IgD-negative memory B cell (primary cell): ENCODE measurements around the gene RNF40. TPM values are rescaled to one million over a fixed set of nuclear protein-coding genes. Genes with fewer than 3 reads are reported as not detected.

ENCODE experiments used
- H3K27ac Mint-ChIP-seq, 3 donors: one replicate each; pipeline ENCODE4 v1.8.0; 2020 to 2022; ENCODE audit warnings: mild to moderate bottlenecking in 3 of 3, mixed read lengths in 3 of 3, moderate library complexity in 1 of 3
- H3K27me3 Mint-ChIP-seq: one replicate; pipeline ENCODE4 v1.8.0; 2021; ENCODE audit warnings: mixed read lengths
- H3K36me3 Mint-ChIP-seq: one replicate; pipeline ENCODE4 v1.8.0; 2020; ENCODE audit warnings: mild to moderate bottlenecking, mixed read lengths
- H3K4me1 Mint-ChIP-seq, 3 donors: one replicate each; pipeline ENCODE4 v1.8.0; 2020 to 2022; ENCODE audit warnings: mixed read lengths in 3 of 3, mild to moderate bottlenecking in 1 of 3
- H3K4me3 Mint-ChIP-seq, 4 donors: one replicate each; pipeline ENCODE4 v1.8.0; 2020 to 2022; ENCODE audit warnings: mild to moderate bottlenecking in 4 of 4, mixed read lengths in 4 of 4, moderate library complexity in 3 of 4
- H3K9me3 Mint-ChIP-seq, 3 donors: one replicate each; pipeline ENCODE4 v1.8.0; 2020 to 2021; ENCODE audit warnings: mixed read lengths in 3 of 3, mild to moderate bottlenecking in 1 of 3
- polyA plus RNA-seq: library from polyadenylated mRNA; unstranded; fragments of 300-500 nt; fragmentation: Illumina TruSeq; gene quantifications from one replicate; pipeline ENCODE4 v1.2.3, GENCODE V29; 2021

The RNF40 gene
- polyA plus RNA-seq, 1 donor from 2014 or later: 56.0 TPM

DNA sequence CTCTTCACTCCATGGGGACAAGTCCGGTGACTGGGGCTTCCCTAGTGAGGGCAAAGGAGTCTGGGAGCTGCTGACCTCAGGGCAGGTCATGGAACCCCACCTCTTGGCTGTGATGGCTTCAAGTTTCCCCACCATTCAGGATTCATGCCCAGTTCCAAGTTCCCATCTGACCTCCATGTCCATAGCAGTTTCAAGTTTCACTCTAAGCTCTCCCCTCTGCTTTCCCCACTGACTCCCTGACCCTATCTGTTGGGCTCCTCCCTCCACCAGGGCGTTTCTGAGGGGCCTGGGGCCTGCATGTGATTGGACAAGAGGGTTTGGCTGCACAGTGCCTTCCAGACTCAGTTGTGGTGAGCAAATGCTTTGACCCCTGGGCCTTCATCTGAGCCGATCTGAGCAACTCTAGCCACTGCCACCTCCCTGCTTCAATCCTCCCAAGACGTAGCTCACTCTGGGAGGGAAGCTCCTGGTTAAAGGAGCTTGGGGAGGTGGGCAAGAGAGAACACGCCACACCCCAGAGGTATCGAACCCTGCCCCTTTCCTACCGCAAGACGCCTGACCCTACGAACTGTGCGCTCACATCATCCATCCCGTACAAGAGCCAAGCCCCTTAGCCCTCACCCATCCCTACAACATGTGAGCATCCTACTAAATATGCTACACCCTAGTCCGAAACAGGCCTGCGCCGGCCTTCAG lies 16.6 kb downstream of the RNF40 start:
- Mint-ChIP-seq H3K4me1 (peaks cover 0 to 10% (median 9%) of the 10 kb centered on the region in 3 donors), H3K9me3 (no peaks in the 10 kb centered on the region), H3K4me3 (peak overlapping the region in 1 of 4 donors; percentile 37), H3K27me3 (peaks cover 9% of the 10 kb centered on the region), H3K27ac (peak overlapping the region in 2 of 3 donors; percentile 31 to 88), H3K36me3 (peaks cover 4% of the 10 kb centered on the region)

GRCh38 chr16:30779596-30779995 lies 17.5 kb downstream of the RNF40 start:
- peaks cover 0 to 7% (median 6%) of the 10 kb centered on the region in 3 donors for H3K4me1 Mint-ChIP-seq
- H3K9me3 Mint-ChIP-seq: no peaks in the 10 kb centered on the region
- peaks cover 10% of the 10 kb centered on the region for H3K27me3 Mint-ChIP-seq
- H3K4me3 Mint-ChIP-seq: peak overlapping the region in 1 of 4 donors; percentile 3
- peaks cover 1% of the 10 kb centered on the region for H3K36me3 Mint-ChIP-seq
- no peak overlapping the region for H3K27ac Mint-ChIP-seq

DNA sequence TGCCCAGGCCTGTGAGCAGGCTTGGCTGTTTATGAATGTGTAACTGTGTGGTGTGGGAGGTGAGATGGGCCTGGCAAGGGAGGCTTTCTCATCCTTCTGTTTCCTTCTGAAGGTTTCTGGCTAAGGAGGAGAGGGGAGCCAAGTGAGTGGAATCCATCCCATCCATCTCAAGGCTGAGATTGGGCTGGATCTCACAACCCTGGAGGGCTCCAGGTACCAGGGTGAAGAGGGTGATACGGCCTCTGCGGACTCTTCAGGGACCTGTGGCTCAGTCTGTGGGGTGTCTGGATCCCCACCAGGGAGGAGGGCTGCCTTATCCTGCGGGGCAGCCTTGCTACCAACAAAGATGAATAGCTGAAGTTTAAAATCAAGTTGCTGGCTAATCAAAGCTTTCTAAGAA lies 17.9 kb downstream of the RNF40 start:
- H3K27ac Mint-ChIP-seq: no peak overlapping the region
- peaks cover 0 to 6% (median 5%) of the 10 kb centered on the region in 3 donors for H3K4me1 Mint-ChIP-seq
- H3K4me3 Mint-ChIP-seq: peak overlapping the region in 1 of 4 donors; percentile 3
- H3K9me3 Mint-ChIP-seq: no peaks in the 10 kb centered on the region
- H3K27me3 Mint-ChIP-seq: peaks cover 10% of the 10 kb centered on the region
- H3K36me3 Mint-ChIP-seq: peaks cover 1% of the 10 kb centered on the region

- Mint-ChIP-seq H3K27ac (no peak overlapping the region), H3K4me3 (peak overlapping the region in 1 of 4 donors; percentile 29), H3K9me3 (no peaks in the 10 kb centered on the region), H3K27me3 (peaks cover 10% of the 10 kb centered on the region), H3K4me1 (peaks cover 0 to 6% (median 2%) of the 10 kb centered on the region in 3 donors), H3K36me3 (peaks cover 1% of the 10 kb centered on the region)
Measured at GRCh38 chr16:30780549-30780948, 18.4 kb downstream of the RNF40 start.

DNA sequence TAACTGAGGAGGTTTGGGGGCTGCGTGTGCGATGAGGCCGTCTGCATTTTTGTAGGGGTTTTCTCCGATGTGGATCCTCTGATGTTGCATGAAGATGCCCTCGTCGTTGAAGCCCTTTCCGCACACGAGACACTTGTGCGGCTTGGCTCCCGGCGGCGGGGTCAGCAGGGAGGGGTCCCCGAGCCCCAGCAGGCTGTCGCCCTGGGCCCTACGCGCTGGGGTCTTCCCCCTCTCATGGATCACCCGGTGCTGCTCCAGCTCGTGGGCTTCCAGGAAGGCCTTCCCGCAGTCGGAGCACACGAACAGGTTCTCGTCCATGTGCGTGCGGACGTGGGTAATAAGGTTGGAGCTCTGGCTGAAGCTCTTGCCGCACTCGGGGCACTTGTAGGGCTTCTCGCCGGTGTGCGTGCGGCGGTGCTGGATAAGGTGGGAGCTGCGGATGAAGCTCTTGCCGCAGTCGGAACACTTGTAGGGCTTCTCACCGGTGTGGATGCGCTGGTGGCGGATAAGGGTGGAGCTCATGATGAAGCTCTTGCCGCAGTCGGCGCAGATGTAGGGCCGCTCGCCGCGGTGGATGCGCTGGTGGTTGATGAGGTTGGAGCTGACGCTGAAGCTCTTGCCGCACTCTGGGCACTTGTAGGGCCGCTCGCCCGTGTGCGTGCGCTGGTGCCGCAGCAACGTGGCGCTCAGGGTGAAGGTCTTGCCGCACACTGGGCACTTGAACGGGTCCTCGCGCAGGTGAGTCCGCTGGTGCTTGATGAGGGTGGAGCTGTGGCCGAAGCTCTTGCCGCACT lies 20.6 kb downstream of the RNF40 start:
- no peaks in the 10 kb centered on the region for H3K9me3 Mint-ChIP-seq
- H3K27ac Mint-ChIP-seq: no peak overlapping the region
- H3K27me3 Mint-ChIP-seq: peaks cover 13% of the 10 kb centered on the region
- H3K4me1 Mint-ChIP-seq: peaks cover 0 to 3% (median 3%) of the 10 kb centered on the region in 3 donors
- no peak overlapping the region for H3K4me3 Mint-ChIP-seq
- peaks cover 1% of the 10 kb centered on the region for H3K36me3 Mint-ChIP-seq

- Mint-ChIP-seq H3K4me1 (peaks cover 0 to 6% (median 6%) of the 10 kb centered on the region in 3 donors), H3K4me3 (no peak overlapping the region), H3K27me3 (peaks cover 19% of the 10 kb centered on the region), H3K27ac (no peak overlapping the region), H3K9me3 (no peaks in the 10 kb centered on the region), H3K36me3 (peaks cover 1% of the 10 kb centered on the region)
Measured at GRCh38 chr16:30783280-30784109, 21.4 kb downstream of the RNF40 start.

DNA sequence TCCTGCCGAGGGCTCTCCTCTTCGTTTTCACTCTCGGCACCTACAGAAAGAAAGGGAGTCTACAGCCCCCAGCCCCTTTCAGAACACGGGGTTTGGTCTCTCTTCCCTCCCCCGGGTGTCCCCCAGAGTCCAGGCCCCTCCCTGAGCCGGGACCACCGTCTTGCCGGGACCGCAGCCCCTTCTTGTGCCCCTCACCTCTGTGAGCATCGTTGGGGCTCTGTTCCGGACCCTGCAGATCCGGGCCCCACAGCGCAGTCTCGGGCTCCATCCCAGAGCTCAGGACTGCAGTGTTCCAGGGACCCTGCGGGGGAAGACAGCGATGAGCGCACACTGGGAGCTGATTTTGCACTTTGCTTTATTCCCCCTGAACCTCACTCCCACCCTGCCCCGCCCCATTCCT lies 22.1 kb downstream of the RNF40 start:
- H3K4me1 Mint-ChIP-seq: peaks cover 0 to 6% (median 6%) of the 10 kb centered on the region in 3 donors
- H3K9me3 Mint-ChIP-seq: no peaks in the 10 kb centered on the region
- H3K36me3 Mint-ChIP-seq: peaks cover 1% of the 10 kb centered on the region
- H3K27ac Mint-ChIP-seq: no peak overlapping the region
- H3K27me3 Mint-ChIP-seq: peaks cover 18% of the 10 kb centered on the region
- H3K4me3 Mint-ChIP-seq: no peak overlapping the region

DNA sequence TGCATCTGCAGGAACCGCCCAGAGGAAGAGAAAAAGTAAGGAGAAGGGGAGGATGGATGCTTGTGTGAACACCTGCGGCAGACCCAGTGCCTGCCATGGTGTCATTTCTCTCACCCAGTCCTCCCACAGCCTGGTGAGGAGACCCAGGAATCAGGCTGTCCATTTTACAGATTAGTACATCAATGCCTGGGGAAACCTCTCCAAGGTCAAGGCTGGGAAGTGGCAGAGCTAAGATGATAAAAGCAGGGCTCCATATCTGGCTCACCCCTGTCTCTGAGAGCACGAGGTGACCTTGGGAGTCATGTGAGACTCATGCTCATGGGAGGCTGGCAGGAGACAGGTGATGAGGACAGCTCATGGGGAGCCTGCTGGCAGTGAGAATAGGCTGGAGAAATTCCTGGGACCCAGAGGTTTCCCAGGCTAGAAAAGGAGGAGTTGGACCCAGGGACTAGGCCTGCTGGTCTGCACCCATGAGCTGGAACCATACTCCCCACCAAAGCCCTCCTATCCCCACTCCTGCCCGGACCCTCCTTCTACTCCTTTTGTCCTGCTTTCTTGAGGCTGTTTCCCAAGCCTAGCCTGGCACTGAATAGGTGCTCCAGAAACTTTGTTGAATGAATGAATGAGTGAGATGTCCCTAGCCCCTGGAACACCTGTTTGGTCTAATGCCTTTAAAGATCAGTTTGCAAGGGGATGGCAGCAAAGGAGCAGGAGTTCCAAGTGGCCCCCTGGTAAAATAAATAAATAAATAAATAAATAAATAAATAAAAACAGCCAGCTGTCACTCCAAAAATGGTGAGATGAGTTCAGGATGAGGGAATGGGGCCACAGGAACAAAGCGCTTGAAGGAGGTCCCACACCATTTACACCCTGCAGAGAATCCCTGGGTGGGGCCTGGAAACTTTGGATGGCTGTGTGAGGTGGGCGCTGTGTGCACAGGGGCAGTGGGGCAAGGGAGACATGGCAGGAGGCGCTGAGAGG lies 23.3 kb downstream of the RNF40 start:
- Mint-ChIP-seq H3K36me3 (no peaks in the 10 kb centered on the region), H3K27me3 (peaks cover 18% of the 10 kb centered on the region), H3K4me3 (peak overlapping the region in 3 of 4 donors; percentile 36 to 88 (median 62)), H3K4me1 (peaks cover 0 to 6% (median 6%) of the 10 kb centered on the region in 3 donors), H3K27ac (no peak overlapping the region), H3K9me3 (no peaks in the 10 kb centered on the region)

GRCh38 chr16:30786115-30786935 lies 24.2 kb downstream of the RNF40 start:
- no peak overlapping the region for H3K27ac Mint-ChIP-seq
- no peaks in the 10 kb centered on the region for H3K9me3 Mint-ChIP-seq
- H3K27me3 Mint-ChIP-seq: peaks cover 18% of the 10 kb centered on the region

DNA sequence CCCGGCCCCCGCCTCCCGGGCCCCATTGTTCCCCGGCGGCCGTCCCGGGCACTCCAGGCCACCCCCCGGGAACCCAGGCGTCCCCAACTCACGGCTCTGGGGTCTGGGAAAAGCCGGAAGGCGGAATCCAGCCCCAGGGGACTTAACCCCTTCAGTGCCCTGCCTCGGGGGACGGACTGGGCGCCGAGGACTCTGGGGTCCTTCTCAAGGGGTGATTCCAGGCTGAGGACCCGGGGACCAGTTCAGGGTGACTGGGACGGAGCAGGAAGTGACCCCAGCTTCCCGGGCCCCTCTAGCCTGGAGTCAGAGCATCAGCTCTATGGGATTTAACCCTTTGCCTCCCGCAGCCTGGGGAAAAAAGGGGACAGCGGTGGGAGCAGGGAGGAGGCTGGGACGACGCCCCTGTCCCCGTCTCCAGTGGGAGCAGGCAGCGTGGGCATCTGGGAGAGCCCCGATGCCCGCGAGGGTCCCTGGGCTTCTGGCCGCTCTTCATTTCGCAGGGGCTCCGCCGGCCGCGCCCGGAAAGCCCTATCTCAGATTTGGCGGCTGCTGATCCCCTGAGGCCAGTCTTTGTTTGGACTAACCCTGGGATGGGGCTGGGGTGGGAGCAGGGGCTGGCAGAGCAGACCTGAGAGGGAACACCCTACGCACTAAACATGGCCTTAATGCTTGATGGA lies 25.0 kb downstream of the RNF40 start, which contains the start of gene ZNF629:
ZNF629 (minus strand) TSS at position 270 of the 677 bp plus-strand sequence. CDS start 2,723 bp downstream, outside the sequence.
- peaks cover 0 to 6% (median 6%) of the 10 kb centered on the region in 3 donors for H3K4me1 Mint-ChIP-seq
- peaks cover 18% of the 10 kb centered on the region for H3K27me3 Mint-ChIP-seq
- no peaks in the 10 kb centered on the region for H3K9me3 Mint-ChIP-seq
- peak within 1 kb of the TSS; percentile 66 to 90 (median 78) for H3K4me3 Mint-ChIP-seq
- H3K36me3 Mint-ChIP-seq: no peaks in the 10 kb centered on the region
- peak within 1 kb of the TSS in 1 of 3 donors; percentile 69 for H3K27ac Mint-ChIP-seq

More at GRCh38 chr16:30786115-30786935, 24.2 kb downstream of the RNF40 start:
- Mint-ChIP-seq H3K4me3 (peak overlapping the region; percentile 58 to 88 (median 69)), H3K36me3 (no peaks in the 10 kb centered on the region), H3K4me1 (peaks cover 0 to 6% (median 6%) of the 10 kb centered on the region in 3 donors)

DNA sequence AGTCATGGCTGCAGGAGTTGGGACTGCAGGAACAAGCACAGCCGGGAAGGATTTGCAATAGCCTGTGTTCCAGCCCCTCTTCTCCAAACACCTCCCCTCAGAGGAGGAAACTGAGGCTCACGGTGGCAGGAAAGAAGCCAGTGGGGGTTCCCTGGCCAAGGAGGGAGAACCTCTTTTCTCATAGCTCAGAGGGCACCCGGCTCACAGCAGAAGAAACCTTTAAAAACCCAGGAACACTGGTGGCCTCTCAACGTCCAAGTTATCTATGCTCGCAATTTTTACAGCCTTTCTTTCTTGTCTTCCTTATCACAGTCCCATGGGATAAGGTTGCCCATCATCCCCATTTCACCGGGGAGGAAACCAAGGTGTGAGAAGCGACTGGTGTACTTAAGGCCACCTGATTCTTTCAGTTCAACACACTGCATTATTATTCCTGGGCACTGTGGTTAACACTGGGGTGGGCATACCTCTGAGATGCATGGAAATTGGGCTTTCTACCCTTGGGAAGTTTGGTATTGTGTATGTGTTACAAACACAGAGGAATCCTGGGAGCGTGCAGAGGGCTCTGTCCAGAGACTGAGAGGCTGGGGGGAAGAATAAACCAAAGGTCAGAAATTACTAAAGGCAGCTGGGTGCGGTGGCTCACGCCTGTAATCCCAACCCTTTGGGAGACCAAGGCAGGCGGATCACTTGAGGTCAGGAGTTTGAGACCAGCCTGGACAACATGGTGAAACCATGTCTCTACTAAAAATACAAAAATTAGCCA lies 25.7 kb downstream of the RNF40 start:
- Mint-ChIP-seq H3K27me3 (peaks cover 18% of the 10 kb centered on the region), H3K9me3 (no peaks in the 10 kb centered on the region), H3K27ac (peak overlapping the region in 1 of 3 donors; percentile 67), H3K4me3 (peak overlapping the region; percentile 60 to 90 (median 78)), H3K36me3 (no peaks in the 10 kb centered on the region), H3K4me1 (peaks cover 0 to 6% (median 6%) of the 10 kb centered on the region in 3 donors)

DNA sequence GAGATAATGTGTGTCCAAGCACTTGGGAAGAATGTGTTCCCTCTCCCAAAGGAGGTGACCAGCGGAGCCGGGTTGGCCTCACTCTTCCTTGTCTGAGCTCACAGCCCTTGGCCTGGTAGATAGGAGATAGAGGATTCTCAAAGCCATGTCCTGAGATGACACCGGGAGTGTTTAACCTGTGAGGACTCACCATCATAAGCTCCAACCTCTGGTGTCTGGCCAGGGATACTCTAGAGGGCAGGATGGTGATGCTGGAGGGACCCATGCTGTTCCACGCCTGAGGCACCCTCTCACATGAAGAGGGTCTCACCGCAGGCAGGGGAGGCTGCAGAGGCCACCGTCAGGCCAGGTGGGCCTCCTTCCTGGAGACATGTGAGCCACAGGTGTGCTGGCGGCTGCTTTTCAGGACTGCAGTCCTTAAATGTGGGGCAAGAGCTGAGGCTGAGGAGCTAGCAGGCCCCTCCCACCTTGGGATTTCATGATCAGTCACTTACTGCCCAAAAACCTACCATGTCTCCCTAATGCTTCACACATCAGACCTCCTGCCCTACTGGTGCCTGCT lies 31.5 kb downstream of the RNF40 start:
- H3K27ac Mint-ChIP-seq: no peak overlapping the region
- H3K4me1 Mint-ChIP-seq: no peaks in the 10 kb centered on the region
- H3K4me3 Mint-ChIP-seq: no peak overlapping the region
- no peaks in the 10 kb centered on the region for H3K27me3 Mint-ChIP-seq
- H3K36me3 Mint-ChIP-seq: peaks cover 2% of the 10 kb centered on the region
- no peaks in the 10 kb centered on the region for H3K9me3 Mint-ChIP-seq
